GM06990 (cell line): ENCODE data around the gene HBG2.

ENCODE experiments used
- DNase-seq: peaks from one replicate; pipeline ENCODE4 v3.0.0-alpha.2; 2011; ENCODE audit not compliant: insufficient read length; ENCODE audit errors: extremely low read depth
- H3K27me3 ChIP-seq: replicated peaks from 2 replicates; pipeline ENCODE4 v1.6.0; 2011; ENCODE audit warnings: low read length; ENCODE audit not compliant: control insufficient read depth, insufficient read depth
- H3K36me3 ChIP-seq: 2 replicates; pipeline ENCODE4 v1.5.1; 2011; ENCODE audit warnings: low read length; ENCODE audit not compliant: control insufficient read depth, insufficient read depth
- H3K4me3 ChIP-seq: replicated peaks from 2 replicates; pipeline ENCODE4 v1.5.1; 2011; ENCODE audit warnings: low read depth, mild to moderate bottlenecking, control low read depth, low read length
- CTCF ChIP-seq: IDR thresholded peaks from 2 replicates; pipeline ENCODE4 v1.5.1; 2011; ENCODE audit warnings: low read length, control low read depth, mild to moderate bottlenecking, inconsistent platforms; ENCODE audit not compliant: insufficient read depth, poor library complexity, severe bottlenecking

HBG2 gene

GRCh38 chr11:5203366-5203765, 51.2 kb downstream of the HBG2 start:
- H3K36me3 ChIP-seq: no peaks in the 10 kb centered on the region
- no peaks in the 10 kb centered on the region for H3K27me3 ChIP-seq
- no peak overlapping the region for H3K4me3 ChIP-seq
- TF ChIP-seq CTCF: no peak
- no peak for DNase-seq
